ENCODE data around the gene TASOR. TPM values are rescaled to one million over a fixed set of nuclear protein-coding genes. Genes with fewer than 3 reads are reported as not detected.

TASOR gene
- total and polyA plus RNA-seq, 10 donors = 27.6 to 123 (median 85.8) TPM

GRCh38 chr3:56706629-56707028 is 23.6 kb upstream of the TASOR start:
- no peaks in the 10 kb centered on the region for H3K9me3 ChIP-seq
- DNase-seq = no peak
- intact Hi-C loops (cut with DNase I; ENCODE audit: low total_unique reads) = loop anchor here (5.0 kb wide), 1 partner anchor 96 kb away; the partner anchor contains the start of gene ARHGEF3
- H3K36me3 ChIP-seq = no peaks in the 10 kb centered on the region
- no peak for TF ChIP-seq POLR2AphosphoS5 (IDR thresholded peaks at IDR 0.05)
- no peak for TF ChIP-seq CTCF (IDR thresholded peaks at IDR 0.05 in 8 of 11, conservative IDR thresholded peaks at IDR 0.05 in 3 of 11)
- TF ChIP-seq POLR2A (IDR thresholded peaks at IDR 0.05) = no peak
- no peak overlapping the region for H3K4me3 ChIP-seq
- no peak overlapping the region for H3K27ac ChIP-seq
- H3K27me3 ChIP-seq (replicated peaks in 1 of 7) = no peaks in the 10 kb centered on the region
- peaks cover 0 to 19% (median 10%) of the 10 kb centered on the region in 6 donors for H3K4me1 ChIP-seq

DNA sequence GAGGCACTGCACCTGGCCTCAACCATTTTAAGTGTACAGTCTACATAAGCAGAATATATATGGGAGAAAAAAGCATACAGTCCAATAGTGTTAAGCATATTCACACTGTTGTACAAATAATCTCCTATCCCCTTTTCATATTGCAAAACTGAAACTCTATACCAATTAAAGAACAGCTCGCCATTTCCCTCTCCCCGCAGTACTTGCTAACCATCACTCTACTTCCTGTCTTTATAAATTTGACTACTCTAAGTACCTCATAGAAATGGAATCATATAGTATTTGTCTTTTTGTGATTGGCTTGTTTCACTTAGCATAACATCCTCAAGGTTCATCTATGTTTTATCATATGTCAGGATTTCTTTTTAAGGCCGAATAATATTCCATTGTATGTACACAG is 21.6 kb upstream of the TASOR start:
- Histone ChIP-seq H3K27me3 (replicated peaks in 1 of 7) (no peaks in the 10 kb centered on the region), H3K4me3 (no peak overlapping the region), H3K36me3 (no peaks in the 10 kb centered on the region), H3K4me1 (peaks cover 0 to 19% (median 10%) of the 10 kb centered on the region in 6 donors), H3K27ac (peak overlapping the region in 2 of 8 donors; percentile 40 to 47), H3K9me3 (no peaks in the 10 kb centered on the region)
- TF ChIP-seq POLR2AphosphoS5 (IDR thresholded peaks at IDR 0.05) = no peak
- TF ChIP-seq POLR2A (IDR thresholded peaks at IDR 0.05) = no peak
- TF ChIP-seq CTCF (IDR thresholded peaks at IDR 0.05 in 8 of 11, conservative IDR thresholded peaks at IDR 0.05 in 3 of 11) = no peak
- 49 to 69% (median 62%) methylated on average over 3 of the region's 3 CpGs for WGBS, 5 donors
- intact Hi-C loops (cut with DNase I; ENCODE audit: low total_unique reads) = loop anchor here (5.0 kb wide), 1 partner anchor 98 kb away; the partner anchor contains the start of gene ARHGEF3
- no peak for DNase-seq

DNA sequence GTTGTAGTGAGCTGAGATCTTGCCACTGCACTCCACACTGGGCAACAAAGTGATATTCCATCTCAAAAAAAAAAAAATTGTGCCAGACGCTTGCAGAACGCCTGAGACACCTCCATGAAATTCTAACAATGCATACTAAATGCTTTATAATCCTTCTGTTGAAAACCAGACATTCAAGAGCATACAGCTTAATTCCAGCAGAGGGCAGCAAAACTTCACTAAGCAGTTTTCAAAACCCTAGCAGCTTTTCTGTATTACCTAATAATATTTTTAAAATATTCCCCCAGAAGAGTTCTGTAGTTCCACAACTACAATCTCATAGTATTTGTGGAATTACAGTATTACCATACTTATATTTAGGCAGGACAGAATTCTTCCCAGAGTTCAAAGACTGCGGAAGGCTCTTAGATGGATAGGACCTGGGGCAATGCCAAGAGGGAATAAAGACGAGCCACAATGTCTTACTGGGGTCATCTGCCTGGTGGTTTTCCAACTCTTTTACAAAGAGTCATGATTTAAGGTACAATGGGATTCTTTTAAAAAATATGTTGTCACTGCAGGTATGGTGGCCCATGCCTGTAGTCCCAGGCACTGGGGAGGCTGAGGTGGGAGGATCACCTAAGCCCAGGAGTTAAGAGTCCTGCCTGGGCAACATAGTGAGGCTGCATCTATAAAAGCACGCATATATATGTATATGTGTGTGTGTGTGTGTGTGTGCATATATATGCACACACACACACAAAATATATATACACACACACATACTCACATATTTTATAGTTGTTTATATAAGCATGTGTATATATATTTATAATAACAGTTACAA is 19.6 kb upstream of the TASOR start:
- Histone ChIP-seq H3K27ac (no peak overlapping the region), H3K4me3 (no peak overlapping the region), H3K4me1 (peaks cover 0 to 19% (median 10%) of the 10 kb centered on the region in 6 donors), H3K27me3 (replicated peaks in 1 of 7) (no peaks in the 10 kb centered on the region), H3K9me3 (no peaks in the 10 kb centered on the region), H3K36me3 (no peaks in the 10 kb centered on the region)
- WGBS, 5 donors = 22 to 52% (median 35%) methylated on average over 5 of the region's 5 CpGs
- intact Hi-C loops (cut with DNase I; ENCODE audit: low total_unique reads) = loop anchor here (2.0 kb wide), 1 partner anchor 286 kb away; no protein-coding TSS in a partner anchor
- no peak for TF ChIP-seq POLR2A (IDR thresholded peaks at IDR 0.05)
- peak; percentile 76 to 90 (median 84) for TF ChIP-seq CTCF (IDR thresholded peaks at IDR 0.05 in 8 of 11, conservative IDR thresholded peaks at IDR 0.05 in 3 of 11)
- no peak for DNase-seq

GRCh38 chr3:56700151-56700550 is 17.1 kb upstream of the TASOR start:
- 62 to 69% (median 67%) methylated on average over 4 of the region's 4 CpGs for WGBS, 5 donors
- no peak overlapping the region for H3K27ac ChIP-seq
- intact Hi-C loops (cut with DNase I; ENCODE audit: low total_unique reads) = no loop called here
- H3K4me1 ChIP-seq = peaks cover 0 to 35% (median 26%) of the 10 kb centered on the region in 6 donors
- no peak overlapping the region for H3K4me3 ChIP-seq
- no peaks in the 10 kb centered on the region for H3K36me3 ChIP-seq
- no peak for DNase-seq
- no peaks in the 10 kb centered on the region for H3K27me3 ChIP-seq (replicated peaks in 1 of 7)
- no peaks in the 10 kb centered on the region for H3K9me3 ChIP-seq
- no peak for TF ChIP-seq POLR2A (IDR thresholded peaks at IDR 0.05)
- TF ChIP-seq POLR2AphosphoS5 (IDR thresholded peaks at IDR 0.05) = no peak
- no peak for TF ChIP-seq CTCF (IDR thresholded peaks at IDR 0.05 in 8 of 11, conservative IDR thresholded peaks at IDR 0.05 in 3 of 11)

Measured in spleen (tissue), 11 donors.